ENCODE results near the gene CCDC149. TPM values are rescaled to one million over a fixed set of nuclear protein-coding genes. Genes with fewer than 3 reads are reported as not detected.
A peak's percentile ranks its signal among the peaks of the same experiment; 100 is the strongest.

Gene CCDC149
- total and polyA plus RNA-seq, 8 donors: 14.3 to 25.3 (median 20.3) TPM

- no peak for TF ChIP-seq CTCF (IDR thresholded peaks at IDR 0.05)
- intact Hi-C loops (cut with DNase I): no loop called here
- Histone ChIP-seq H3K4me3 (no peak overlapping the region), H3K4me1 (no peaks in the 10 kb centered on the region), H3K27ac (no peak overlapping the region), H3K9me3 (no peaks in the 10 kb centered on the region), H3K27me3 (no peaks in the 10 kb centered on the region), H3K36me3 (peaks cover 0 to 4% (median 0%) of the 10 kb centered on the region in 3 donors)
- ATAC-seq: peak in 1 of 4 donors; percentile 17
- DNase-seq: no peak
- no peak for FAIRE-seq
- 68 to 73% methylated on average over 3 of the region's 3 CpGs for WGBS, 2 donors
Measured at GRCh38 chr4:24840826-24841543, 71.9 kb downstream of the CCDC149 start.

- ATAC-seq (peak in 1 of 4 donors; percentile 14), FAIRE-seq (no peak), DNase-seq (no peak)
- no peaks in the 10 kb centered on the region for H3K4me1 ChIP-seq
- intact Hi-C loops (cut with DNase I): no loop called here
- no peak overlapping the region for H3K4me3 ChIP-seq
- peaks cover 0 to 4% (median 0%) of the 10 kb centered on the region in 3 donors for H3K36me3 ChIP-seq
- WGBS, 2 donors: 61 to 62% methylated on average over 5 of the region's 5 CpGs
- no peaks in the 10 kb centered on the region for H3K9me3 ChIP-seq
- H3K27me3 ChIP-seq: no peaks in the 10 kb centered on the region
- no peak for TF ChIP-seq CTCF (IDR thresholded peaks at IDR 0.05)
- H3K27ac ChIP-seq: no peak overlapping the region
Measured at GRCh38 chr4:24840362-24840761, 72.5 kb downstream of the CCDC149 start.

GRCh38 chr4:24837781-24838180, 75.1 kb downstream of the CCDC149 start:
- DNase-seq: no peak
- no peaks in the 10 kb centered on the region for H3K27me3 ChIP-seq
- H3K36me3 ChIP-seq: peaks cover 3 to 16% (median 4%) of the 10 kb centered on the region in 3 donors
- ATAC-seq: no peak
- intact Hi-C loops (cut with DNase I): no loop called here
- no peak for FAIRE-seq
- TF ChIP-seq CTCF (IDR thresholded peaks at IDR 0.05): no peak
- no peak overlapping the region for H3K27ac ChIP-seq
- H3K9me3 ChIP-seq: no peaks in the 10 kb centered on the region
- H3K4me3 ChIP-seq: no peak overlapping the region
- whole genome bisulfite sequencing, 2 donors: 74 to 76% methylated on average over 5 of the region's 5 CpGs
- no peaks in the 10 kb centered on the region for H3K4me1 ChIP-seq

GRCh38 chr4:24837336-24837735, 75.5 kb downstream of the CCDC149 start:
- intact Hi-C loops (cut with DNase I): no loop called here
- no peak for FAIRE-seq
- DNase-seq: no peak

More at GRCh38 chr4:24837336-24837735, 75.5 kb downstream of the CCDC149 start:
- Histone ChIP-seq H3K4me3 (no peak overlapping the region), H3K4me1 (no peaks in the 10 kb centered on the region), H3K9me3 (no peaks in the 10 kb centered on the region), H3K36me3 (peaks cover 3 to 16% (median 4%) of the 10 kb centered on the region in 3 donors), H3K27me3 (no peaks in the 10 kb centered on the region), H3K27ac (no peak overlapping the region)
- ATAC-seq: no peak
- no peak for TF ChIP-seq CTCF (IDR thresholded peaks at IDR 0.05)
- whole genome bisulfite sequencing, 2 donors: 94 to 96% methylated on average over 7 of the region's 7 CpGs

All from pancreas (tissue), 10 donors.